HepG2 (cell line): ENCODE measurements around the gene LRRC25. TPM values are rescaled to one million over a fixed set of nuclear protein-coding genes. Genes with fewer than 3 reads are reported as not detected.

Experiments used
- ATAC-seq: fragments of 200-7000 bp; cut with Tn5 transposase; 3 replicates; pipeline ENCODE4 v1.9.1; 2020; ENCODE audit warnings: mild to moderate bottlenecking, moderate library complexity
- BruUV-seq: library from RNA; stranded (reverse); fragments of 400-500 nt; replicated peaks from 2 replicates; lab custom pipeline; 2021; lab: Mats Ljungman, UMichigan
- CTCF ChIA-PET: fragments of 300-600 bp; formaldehyde crosslinking; extraction: SDS; loops from one replicate; lab custom pipeline; 2021; ENCODE audit warnings: low total read pairs, inconsistent platforms, low intra/inter-chr PET ratio; lab: Yijun Ruan, JAX
- POLR2A ChIA-PET: fragments of 350-600 bp; sonication (Branson Sonifier 250); formaldehyde crosslinking; loops from one replicate; lab custom pipeline; 2020; ENCODE audit warnings: antibody characterized with exemption, inconsistent platforms; lab: Yijun Ruan, JAX
- DNase-seq: peaks from one replicate; pipeline ENCODE4 v3.0.0-alpha.2; 2015; ENCODE audit warnings: low spot score
- FAIRE-seq: peaks from 3 replicates; lab custom pipeline; 2011; peaks lifted over from hg19 to GRCh38; lab: Jason Lieb, UNC
- H2AFZ ChIP-seq: one replicate; pipeline ENCODE4 v1.6.1; 2011; ENCODE audit warnings: low read length, inconsistent platforms
- H3K27ac ChIP-seq: fragments of 300-600 bp; 3 replicates; pipeline ENCODE4 v1.8.0; 2011; ENCODE audit warnings: mixed run types, mild to moderate bottlenecking, mixed read lengths, low read length, inconsistent platforms; ENCODE audit not compliant: insufficient read depth; ENCODE audit errors: extremely low read length
- H3K27me3 ChIP-seq, 2 experiments: fragments of 200-600 bp in 1 of 2; 2 replicates in 1 of 2; 3 replicates in 1 of 2; pipeline versions ENCODE4 v1.6.0 to v1.8.0; 2011; ENCODE audit warnings: low read length in 2 of 2, mild to moderate bottlenecking in 2 of 2, moderate library complexity in 2 of 2, inconsistent platforms in 1 of 2; ENCODE audit not compliant: insufficient read depth in 2 of 2, control insufficient read depth in 1 of 2
- H3K36me3 ChIP-seq, 2 experiments: fragments of 200-600 bp in 1 of 2; replicated peaks in 1 of 2; 2 replicates in 1 of 2; 3 replicates in 1 of 2; pipeline versions ENCODE4 v1.5.1 to v1.8.0; 2011; ENCODE audit warnings: low read length in 2 of 2, inconsistent platforms in 1 of 2; ENCODE audit not compliant: insufficient read depth in 2 of 2, control insufficient read depth in 1 of 2
- H3K4me1 ChIP-seq: 2 replicates; pipeline ENCODE4 v1.5.1; 2012; ENCODE audit warnings: low read length, inconsistent platforms; ENCODE audit not compliant: insufficient read depth
- H3K4me2 ChIP-seq: 2 replicates; pipeline ENCODE4 v1.6.0; 2011; ENCODE audit warnings: low read depth, low read length, inconsistent platforms
- H3K4me3 ChIP-seq, 3 experiments: fragments of 200-600 bp in 1 of 3; sonication (generic), shearing (Covaris generic) in 1 of 3; replicated peaks in 1 of 3; 2 replicates each; pipeline ENCODE4 v1.5.1; 2011 to 2016; ENCODE audit warnings: low read length in 3 of 3, inconsistent platforms in 2 of 3, low read depth in 2 of 3, mild to moderate bottlenecking in 2 of 3, control low read depth in 1 of 3, mixed read lengths in 1 of 3; ENCODE audit not compliant: insufficient read depth in 1 of 3
- H3K79me2 ChIP-seq: one replicate; pipeline ENCODE4 v1.6.1; 2011; ENCODE audit warnings: low read length, inconsistent platforms; ENCODE audit not compliant: insufficient read depth
- H3K9ac ChIP-seq: 2 replicates; pipeline ENCODE4 v1.6.0; 2011; ENCODE audit warnings: mild to moderate bottlenecking, low read depth, low read length, inconsistent platforms; ENCODE audit not compliant: insufficient read depth
- H3K9me3 ChIP-seq: 2 replicates; pipeline ENCODE4 v1.5.1; 2012; ENCODE audit warnings: mild to moderate bottlenecking, low read length
- H4K20me1 ChIP-seq: 2 replicates; pipeline ENCODE4 v1.6.0; 2011; ENCODE audit warnings: inconsistent platforms, mild to moderate bottlenecking, low read length, moderate library complexity; ENCODE audit not compliant: insufficient read depth
- AGO2 ChIP-seq: fragments of 200-400 bp; formaldehyde crosslinking; optimal IDR thresholded peaks from 2 replicates; pipeline ENCODE3; 2017; ENCODE audit warnings: mild to moderate bottlenecking, low read depth, low read length, moderate library complexity
- GMEB2 ChIP-seq: IDR thresholded peaks from 2 replicates; pipeline ENCODE4 v1.6.1; 2016; ENCODE audit warnings: missing biosample characterization, missing genetic modification reagents, low read depth
- ISL2 ChIP-seq: sonication (generic); formaldehyde crosslinking; IDR thresholded peaks from 2 replicates; pipeline ENCODE4 v1.5.0; 2020; ENCODE audit warnings: missing genetic modification reagents
- LRRFIP1 ChIP-seq: sonication (generic); formaldehyde crosslinking; conservative IDR thresholded peaks from 2 replicates; pipeline ENCODE4 v1.4.0; 2020; ENCODE audit warnings: missing genetic modification reagents
- NR2F6 ChIP-seq, 2 experiments: IDR thresholded peaks; 2 replicates each; pipeline ENCODE4 v1.6.1; 2016; ENCODE audit warnings: antibody characterized with exemption in 1 of 2, mild to moderate bottlenecking in 1 of 2
- PATZ1 ChIP-seq: sonication (generic); formaldehyde crosslinking; IDR thresholded peaks from 2 replicates; pipeline ENCODE4 v1.4.0; 2020; ENCODE audit warnings: missing genetic modification reagents
- RXRA ChIP-seq: sonication (generic); formaldehyde crosslinking; IDR thresholded peaks from 2 replicates; pipeline ENCODE4 v1.5.1; 2020; ENCODE audit warnings: missing genetic modification reagents
- ZKSCAN1 ChIP-seq: fragments of 150-350 bp; IDR thresholded peaks from 2 replicates; pipeline ENCODE4 v1.6.1; 2014; ENCODE audit warnings: low read length
- WGBS: methylation state at CpG from one replicate; pipeline ENCODE4 v1.1.6; 2017; ENCODE audit warnings: low lambda C conversion rate; 5-methylcytosine and 5-hydroxymethylcytosine counted together
- in situ Hi-C: cut with HindIII; loops from 2 replicates; pipeline ENCODE4 v1.10.0; 2017; ENCODE audit warnings: low pct_unique_long_range_greater_than_20kb; ENCODE audit not compliant: extremely low pct_ligation_motif_present
- intact Hi-C: fragments of 100-400 bp; cut with micrococcal nuclease; formaldehyde crosslinking; loops from one replicate; pipeline ENCODE4 v1.10.0; 2022; ENCODE audit not compliant: unreplicated experiment
- polyA plus RNA-seq, 8 experiments: library from polyadenylated mRNA; depleted of rRNA in 3 of 8; stranded (reverse) in 7 of 8; unstranded in 1 of 8; fragments of >200 nt; fragmentation: Illumina TruSeq in 4 of 8; extraction: Trizol in 4 of 8; gene quantifications; 2 replicates each; pipeline versions ENCODE4 v1.2.1 to v1.2.3, GENCODE V29; 2011 to 2016; ENCODE audit warnings: low read depth in 4 of 8, missing spikeins in 1 of 8, mixed read lengths in 1 of 8; ENCODE audit not compliant: insufficient read depth in 1 of 8
- total RNA-seq, 5 experiments: library from RNA; depleted of rRNA; stranded (reverse); fragments of >200 nt; fragmentation: Illumina TruSeq; extraction: Trizol; gene quantifications; 2 replicates each; pipeline ENCODE4 v1.2.3, GENCODE V29; 2016; ENCODE audit warnings: low read depth in 1 of 5
- TF ChIP-seq, protein P1 (sequence below): sonication (generic); formaldehyde crosslinking; IDR thresholded peaks from 2 replicates; pipeline ENCODE4 v1.8.0; 2022; ENCODE audit warnings: missing genetic modification reagents, mild to moderate bottlenecking, moderate library complexity, borderline replicate concordance
- TF ChIP-seq, protein P2 (sequence below): sonication (generic); formaldehyde crosslinking; IDR thresholded peaks from 2 replicates; pipeline ENCODE4 v1.4.0; 2020; ENCODE audit warnings: missing genetic modification reagents

LRRC25 gene
- total and polyA plus RNA-seq, 2 of the 13 experiments (the other 11 are each of a cell fraction or from before 2014, with no cell fraction given) = 0.13 to 0.53 TPM

GRCh38 chr19:18368504-18369222 lies 28.8 kb downstream of the LRRC25 start:
- FAIRE-seq (no peak), ATAC-seq (no peak), DNase-seq (peak; percentile 39)
- peak overlapping the region; percentile 14; the same call in 1 of the 2 replicates for H3K4me2 ChIP-seq
- no peaks in the 10 kb centered on the region for H3K9me3 ChIP-seq
- no TSS peak for BruUV-seq
- H2AFZ ChIP-seq = no peak overlapping the region
- no peaks in the 10 kb centered on the region for H4K20me1 ChIP-seq
- ChIA-PET CTCF (no interaction called here), POLR2A (interaction anchor here (17.4 kb wide), 1 partner anchor 17 kb away, joined by 514 read pairs; the partner anchor contains the start of gene GDF15)
- H3K36me3 ChIP-seq = peaks cover 0 to 14% of the 10 kb centered on the region in 2 experiments; a peak in 2 of 5 replicates
- no peaks in the 10 kb centered on the region for H3K27me3 ChIP-seq
- WGBS = 78% methylated on average over 5 of the region's 15 CpGs
- H3K4me3 ChIP-seq = no peak overlapping the region
- peak overlapping the region; percentile 25; the same call in 1 of the 2 replicates for H3K9ac ChIP-seq
- intact Hi-C loops (no loop called here), in situ Hi-C loops (no loop called here)
- peak overlapping the region; percentile 19 for H3K27ac ChIP-seq
- H3K4me1 ChIP-seq = peaks cover 82% of the 10 kb centered on the region
- H3K79me2 ChIP-seq = peaks cover 2% of the 10 kb centered on the region
- TF ChIP-seq LRRFIP1 (CRISPR knock-in tag) (no peak), ISL2 (CRISPR knock-in tag) (no peak), NR2F6 (IDR thresholded peaks at IDR 0.05) (peak; percentile 82), NR2F6 (CRISPR knock-in tag; IDR thresholded peaks at IDR 0.05) (peak; percentile 82), GMEB2 (CRISPR knock-in tag) (no peak), RXRA (CRISPR knock-in tag) (peak; percentile 79; the same call in 1 of the 2 replicates), PATZ1 (CRISPR knock-in tag) (peak; percentile 31; the same call in 1 of the 2 replicates), AGO2 (peak; percentile 60), ZKSCAN1 (no peak)
- TF ChIP-seq, protein P1, sequence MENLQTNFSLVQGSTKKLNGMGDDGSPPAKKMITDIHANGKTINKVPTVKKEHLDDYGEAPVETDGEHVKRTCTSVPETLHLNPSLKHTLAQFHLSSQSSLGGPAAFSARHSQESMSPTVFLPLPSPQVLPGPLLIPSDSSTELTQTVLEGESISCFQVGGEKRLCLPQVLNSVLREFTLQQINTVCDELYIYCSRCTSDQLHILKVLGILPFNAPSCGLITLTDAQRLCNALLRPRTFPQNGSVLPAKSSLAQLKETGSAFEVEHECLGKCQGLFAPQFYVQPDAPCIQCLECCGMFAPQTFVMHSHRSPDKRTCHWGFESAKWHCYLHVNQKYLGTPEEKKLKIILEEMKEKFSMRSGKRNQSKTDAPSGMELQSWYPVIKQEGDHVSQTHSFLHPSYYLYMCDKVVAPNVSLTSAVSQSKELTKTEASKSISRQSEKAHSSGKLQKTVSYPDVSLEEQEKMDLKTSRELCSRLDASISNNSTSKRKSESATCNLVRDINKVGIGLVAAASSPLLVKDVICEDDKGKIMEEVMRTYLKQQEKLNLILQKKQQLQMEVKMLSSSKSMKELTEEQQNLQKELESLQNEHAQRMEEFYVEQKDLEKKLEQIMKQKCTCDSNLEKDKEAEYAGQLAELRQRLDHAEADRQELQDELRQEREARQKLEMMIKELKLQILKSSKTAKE (CRISPR knock-in tag) = peak; percentile 91
- TF ChIP-seq, protein P2, sequence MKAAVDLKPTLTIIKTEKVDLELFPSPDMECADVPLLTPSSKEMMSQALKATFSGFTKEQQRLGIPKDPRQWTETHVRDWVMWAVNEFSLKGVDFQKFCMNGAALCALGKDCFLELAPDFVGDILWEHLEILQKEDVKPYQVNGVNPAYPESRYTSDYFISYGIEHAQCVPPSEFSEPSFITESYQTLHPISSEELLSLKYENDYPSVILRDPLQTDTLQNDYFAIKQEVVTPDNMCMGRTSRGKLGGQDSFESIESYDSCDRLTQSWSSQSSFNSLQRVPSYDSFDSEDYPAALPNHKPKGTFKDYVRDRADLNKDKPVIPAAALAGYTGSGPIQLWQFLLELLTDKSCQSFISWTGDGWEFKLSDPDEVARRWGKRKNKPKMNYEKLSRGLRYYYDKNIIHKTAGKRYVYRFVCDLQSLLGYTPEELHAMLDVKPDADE (CRISPR knock-in tag) = no peak
